NCI-H226 (cell line): ENCODE results near the gene VPS45.
"Not testable (repeated sequence)": the region's sequence is repeated elsewhere in the genome, so short reads cannot be mapped to it uniquely, and the experiment has no call there.

ENCODE experiments used
- DNase-seq: peaks from one replicate; pipeline ENCODE4 v3.0.0-alpha.2; 2015

Gene VPS45

GRCh38 chr1:150161747-150162581 is 94.4 kb downstream of the VPS45 start:
- no peak for DNase-seq

GRCh38 chr1:150162582-150162861 is 94.9 kb downstream of the VPS45 start:
- no peak for DNase-seq

DNA sequence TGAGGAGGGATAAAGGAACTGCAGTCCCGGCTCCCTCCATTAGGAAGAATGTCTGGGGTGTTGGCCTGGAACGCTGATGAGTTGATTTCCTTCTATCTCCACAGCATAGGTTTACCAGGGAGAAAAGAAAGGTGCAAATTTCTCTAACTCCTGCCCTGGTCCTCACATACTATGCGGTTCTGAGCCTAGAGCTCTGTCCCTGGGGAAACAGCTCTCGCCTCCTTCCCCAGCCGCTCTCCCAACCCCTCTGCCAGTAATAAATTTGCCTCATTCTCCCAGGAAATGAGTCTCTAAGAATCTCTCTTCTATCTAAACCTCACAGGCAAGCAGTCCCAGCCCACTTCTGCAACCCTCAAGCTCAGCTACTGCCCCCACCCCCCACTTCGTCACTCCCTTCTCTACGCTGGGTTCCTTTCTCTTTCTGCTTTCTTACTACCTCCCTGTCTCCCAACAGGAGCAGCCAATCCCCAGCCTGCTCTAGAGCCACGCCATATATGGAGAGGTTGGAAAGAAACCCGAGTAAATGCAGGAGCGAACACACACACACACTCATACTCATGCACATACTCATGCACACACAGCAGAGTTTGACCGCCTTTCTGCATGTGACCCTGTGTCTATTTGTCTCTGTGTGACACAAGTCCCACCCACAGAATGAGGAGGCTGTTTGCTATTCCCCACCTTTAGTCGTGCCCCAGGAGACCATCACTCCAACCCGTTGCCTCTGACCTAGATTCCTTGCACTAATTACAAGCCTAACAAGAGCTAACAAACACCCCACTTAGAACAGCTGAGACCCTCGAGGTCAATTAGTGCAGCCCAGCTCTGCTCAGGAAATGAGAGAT is 95.5 kb downstream of the VPS45 start:
- peak; percentile 92 for DNase-seq

DNA sequence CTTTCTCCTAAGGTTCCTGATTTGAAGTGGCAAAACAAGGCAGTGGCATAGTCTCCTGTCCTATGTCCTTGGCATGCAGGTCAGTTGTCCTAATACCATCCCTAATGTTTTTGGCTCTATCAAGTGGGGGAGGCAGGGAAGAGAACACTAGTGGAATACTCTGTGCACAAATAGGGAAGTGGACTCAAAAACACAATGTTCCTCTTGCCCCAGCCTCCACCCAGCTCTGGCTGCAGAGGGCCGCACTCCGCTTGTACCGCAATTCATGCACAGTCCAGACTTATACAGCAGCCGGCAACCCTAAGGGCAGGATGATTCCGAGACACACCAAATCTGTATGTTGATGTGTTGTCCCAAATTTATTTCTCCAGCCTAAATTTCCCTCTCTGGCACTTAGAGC is 96.6 kb downstream of the VPS45 start:
- no peak for DNase-seq

DNA sequence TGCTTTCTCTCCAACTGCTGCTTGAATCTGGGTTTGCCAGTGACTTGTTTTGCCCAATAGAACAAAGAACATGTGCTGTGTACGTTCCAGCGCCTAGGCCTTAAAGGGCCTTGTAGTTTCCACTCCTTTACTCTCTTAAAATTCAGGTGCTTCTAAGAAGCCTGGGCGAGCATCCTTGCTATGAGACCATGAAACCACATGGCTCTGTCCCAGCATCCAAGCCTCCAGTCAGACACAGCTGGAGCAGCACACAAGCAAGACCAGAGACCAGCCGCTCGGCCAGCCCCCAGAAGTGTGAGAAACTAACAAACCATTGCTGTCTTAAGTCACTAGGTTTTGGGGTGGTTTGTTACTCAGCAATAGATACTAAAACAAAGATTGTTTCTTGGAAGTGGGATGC is 97.2 kb downstream of the VPS45 start:
- no peak for DNase-seq

DNA sequence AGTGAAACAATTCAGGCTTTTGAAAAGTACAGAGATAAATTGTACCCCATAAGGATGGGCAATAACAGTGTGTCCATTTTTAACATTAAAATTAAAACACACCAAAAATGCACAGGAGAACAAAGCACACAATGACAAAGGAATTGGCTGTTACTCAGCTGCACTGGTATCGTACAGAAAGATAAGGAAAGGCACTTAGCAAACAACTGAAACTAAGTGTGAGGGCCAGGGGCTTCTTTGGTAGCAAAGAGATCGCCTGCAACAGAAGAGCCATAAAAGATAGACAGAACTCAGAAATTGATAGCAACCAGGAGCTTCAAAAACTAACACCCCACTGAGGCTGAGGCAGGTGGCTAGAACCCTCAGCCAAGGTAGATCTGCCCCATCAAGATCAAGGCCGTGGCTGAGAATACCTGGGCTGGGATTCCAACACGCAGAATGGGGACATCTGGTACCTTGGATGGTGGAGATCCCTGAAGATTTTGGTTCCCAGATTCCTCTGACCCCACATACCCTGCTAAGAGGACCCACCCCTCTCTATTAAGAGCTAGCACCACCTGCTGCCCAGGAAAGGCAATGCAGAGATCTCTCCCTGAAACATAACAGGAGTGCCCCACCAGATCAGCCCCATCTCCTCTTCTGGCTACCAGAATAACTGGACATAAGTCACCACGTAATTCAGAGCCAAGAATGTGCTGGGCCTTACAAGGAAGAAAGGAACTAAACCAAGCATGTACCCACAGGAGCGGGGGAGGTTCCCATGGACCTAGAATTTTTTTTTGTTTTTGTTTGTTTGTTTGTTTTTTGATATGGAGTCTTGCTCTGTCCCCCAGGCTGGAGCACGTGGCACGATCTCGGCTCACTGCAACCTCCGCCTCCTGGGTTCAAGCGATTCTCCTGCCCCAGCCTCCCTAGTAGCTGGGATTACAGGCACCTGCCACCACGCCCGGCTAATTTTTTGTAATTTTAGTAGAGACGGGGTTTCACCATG is 98.3 kb downstream of the VPS45 start:
- DNase-seq, result no peak

- peak; percentile 43 for DNase-seq
Measured at GRCh38 chr1:150168960-150169601, 101.5 kb downstream of the VPS45 start.

GRCh38 chr1:150171801-150172200 is 104.2 kb downstream of the VPS45 start:
- DNase-seq, result no peak

- DNase-seq, result no peak
Measured at GRCh38 chr1:150173141-150173585, 105.6 kb downstream of the VPS45 start.

DNA sequence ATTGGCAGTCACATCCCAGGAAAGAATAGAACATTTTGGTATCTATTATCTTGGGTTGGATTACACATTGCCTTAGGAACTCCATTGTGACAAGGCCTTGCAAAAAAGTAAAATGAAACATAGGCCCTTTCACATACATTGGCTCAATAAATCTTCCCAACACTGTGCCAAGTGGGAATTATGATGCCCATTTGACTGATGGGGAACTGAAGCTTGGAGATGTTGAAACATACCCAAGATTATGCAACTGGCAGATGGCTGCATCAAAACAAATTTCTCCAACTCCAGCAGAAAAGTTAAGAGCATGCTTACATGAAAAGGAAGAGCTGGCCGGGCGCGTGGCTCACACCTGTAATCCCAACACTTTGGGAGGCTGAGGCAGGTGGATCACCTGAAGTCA is 109.0 kb downstream of the VPS45 start:
- peak; percentile 20 for DNase-seq

GRCh38 chr1:150178548-150178947 is 111.0 kb downstream of the VPS45 start:
- DNase-seq, result no peak

GRCh38 chr1:150179867-150180266 is 112.3 kb downstream of the VPS45 start:
- no peak for DNase-seq

DNA sequence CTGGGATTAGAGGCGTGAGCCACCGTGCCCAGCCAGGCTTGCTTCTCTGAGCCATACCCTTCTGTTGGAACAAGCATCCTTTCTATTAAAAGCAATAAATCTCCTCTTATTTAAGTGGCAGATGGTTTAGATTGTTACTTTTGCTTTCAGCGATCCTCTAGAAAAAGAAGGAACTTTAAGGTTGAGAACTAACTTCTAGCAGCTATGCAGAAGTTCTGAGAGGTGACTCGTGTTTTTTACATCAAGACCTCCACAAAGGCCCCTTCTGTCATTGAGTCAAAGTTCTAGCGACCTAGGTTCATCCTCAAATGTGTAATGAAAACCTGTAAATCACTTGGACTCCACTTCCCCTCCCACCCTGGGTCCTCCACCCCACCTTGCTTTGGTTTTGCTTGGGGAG is 112.9 kb downstream of the VPS45 start:
- DNase-seq, result no peak

DNA sequence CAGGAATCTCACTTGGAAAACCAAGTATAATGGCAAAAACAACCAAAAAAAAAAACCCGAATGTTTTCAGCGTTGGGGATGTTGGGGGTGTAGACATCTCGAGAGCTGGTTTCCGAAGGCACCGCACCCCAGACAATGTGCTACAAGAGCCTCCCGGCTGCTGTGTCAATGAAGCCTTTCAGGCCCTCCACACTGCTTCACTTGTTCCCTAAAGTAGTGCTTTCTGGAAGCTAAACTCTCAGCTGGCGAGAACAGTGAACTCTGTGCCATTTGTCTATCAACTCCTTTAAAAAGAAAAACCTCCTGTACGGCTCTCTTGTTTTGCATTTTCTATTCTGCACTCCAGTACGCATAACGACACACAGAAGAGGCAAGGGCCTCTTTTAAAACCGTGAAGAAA is 114.7 kb downstream of the VPS45 start:
- no peak for DNase-seq

- DNase-seq, result no peak
Measured at GRCh38 chr1:150183061-150183460, 115.5 kb downstream of the VPS45 start.

- no peak for DNase-seq
Measured at GRCh38 chr1:150185481-150185880, 117.9 kb downstream of the VPS45 start.

DNA sequence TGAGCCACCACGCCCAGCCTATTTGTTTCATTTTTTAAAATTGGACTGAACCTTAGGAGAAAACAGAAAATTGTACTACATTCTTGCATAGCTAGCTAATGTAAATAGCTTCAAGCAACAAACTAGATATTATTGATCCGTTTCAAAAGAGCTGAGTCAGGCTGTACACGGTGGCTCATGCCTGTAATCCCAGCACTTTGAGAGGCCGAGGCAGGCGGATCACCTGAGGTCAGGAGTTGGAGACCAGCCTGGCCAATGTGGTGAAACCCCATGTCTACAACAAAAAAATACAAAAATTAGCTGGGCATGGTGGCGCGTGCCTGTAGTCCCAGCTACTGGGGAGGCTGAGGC is 118.8 kb downstream of the VPS45 start:
- DNase-seq, result not testable (repeated sequence)

DNA sequence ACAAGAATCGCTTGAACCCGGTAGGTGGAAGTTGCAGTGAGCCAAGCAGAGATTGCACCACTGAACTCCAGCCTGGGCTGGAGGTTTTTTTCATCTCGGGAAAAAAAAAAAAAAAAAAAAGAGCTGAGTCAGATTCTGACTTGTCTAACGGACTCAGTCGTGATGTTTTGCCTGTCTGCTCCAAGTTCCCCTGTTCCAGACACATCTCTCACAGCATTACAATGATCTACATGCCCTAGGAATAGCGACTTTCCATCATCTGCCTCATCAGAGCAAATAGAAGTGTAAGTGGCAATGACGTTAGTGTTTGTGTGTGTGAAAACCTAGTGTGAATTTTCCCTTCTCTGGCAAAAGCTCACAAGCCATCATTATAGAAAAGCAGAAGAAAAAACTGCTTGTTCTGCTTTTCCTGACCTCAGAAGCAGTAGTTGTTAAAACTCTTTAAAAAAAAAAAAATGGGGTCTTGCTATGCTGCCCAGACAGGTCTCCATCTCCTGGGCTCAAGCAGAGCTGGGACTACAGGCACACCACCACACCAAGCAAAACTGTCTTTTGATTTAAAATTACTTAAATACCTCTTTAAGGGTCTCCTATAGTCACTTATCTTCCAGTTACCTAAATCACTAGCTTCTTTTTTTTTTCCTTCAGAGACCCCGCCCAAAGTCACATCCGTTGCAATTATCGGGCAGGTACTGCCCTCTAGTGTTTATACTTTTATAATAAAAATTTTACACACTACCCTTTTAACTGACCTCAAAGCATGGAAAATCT is 119.4 kb downstream of the VPS45 start:
- DNase-seq, result no peak

DNA sequence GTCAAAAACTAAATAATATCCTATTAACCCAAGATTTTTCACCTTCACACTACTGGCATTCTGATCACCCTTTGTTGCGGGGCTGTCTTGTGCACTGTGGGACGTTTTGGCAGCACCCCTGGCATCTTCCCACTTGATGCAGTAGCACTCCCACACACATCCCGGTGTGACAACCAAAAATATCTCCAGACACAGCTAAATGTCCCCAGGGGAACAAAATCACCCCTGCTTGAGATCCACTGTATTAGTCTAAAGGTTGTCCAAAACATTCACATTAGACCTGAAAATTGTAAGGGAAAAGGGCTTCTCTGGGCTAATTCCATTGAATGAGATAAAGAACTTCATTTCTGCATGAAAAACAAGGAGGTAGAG is 120.0 kb downstream of the VPS45 start:
- no peak for DNase-seq

DNA sequence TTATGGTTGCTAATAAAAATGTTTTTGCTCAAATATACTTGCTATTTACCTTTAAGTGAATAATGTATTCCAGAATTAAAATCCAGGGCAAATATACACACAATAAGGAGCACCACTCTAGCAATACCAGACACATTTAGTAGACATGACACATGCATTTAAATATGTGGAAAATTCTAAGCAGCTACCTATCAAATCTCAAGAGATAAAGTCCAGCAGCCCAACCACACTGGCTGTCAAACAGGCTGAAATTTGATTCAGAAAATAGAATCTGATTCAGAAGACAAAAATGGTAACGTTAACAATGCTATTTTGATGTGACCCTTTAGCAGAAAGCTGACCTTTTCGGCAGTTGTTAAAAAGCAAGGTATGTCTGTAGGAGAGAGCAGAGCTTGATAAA is 124.4 kb downstream of the VPS45 start:
- peak; percentile 95 for DNase-seq

- peak; percentile 68 for DNase-seq
Measured at GRCh38 chr1:150194381-150195031, 126.9 kb downstream of the VPS45 start.
